Tibial nerve (tissue), 4 donors: ENCODE results near the gene ERCC3. TPM values are rescaled to one million over a fixed set of nuclear protein-coding genes. Genes with fewer than 3 reads are reported as not detected.

Experiments
- DNase-seq, 2 donors: peaks; one replicate each; pipeline ENCODE4 v3.0.0-alpha.2; 2019; ENCODE audit warnings: low spot score in 2 of 2
- H3K27ac ChIP-seq, 4 donors: fragments of 200-600 bp; sonication (generic) in 3 of 4; one replicate each; pipeline ENCODE4 v1.5.1; 2017 to 2019; ENCODE audit warnings: mild to moderate bottlenecking in 1 of 4
- H3K27me3 ChIP-seq, 2 donors: fragments of 200-600 bp; sonication (generic) in 1 of 2; one replicate each; pipeline versions ENCODE4 v1.5.1 to v1.6.0; 2017 to 2019
- H3K36me3 ChIP-seq, 3 donors: fragments of 200-600 bp; sonication (generic); one replicate each; pipeline ENCODE4 v1.5.1; 2018 to 2019
- H3K4me1 ChIP-seq, 4 donors: fragments of 200-600 bp; sonication (generic) in 3 of 4; one replicate each; pipeline ENCODE4 v1.5.1; 2017 to 2019
- H3K4me3 ChIP-seq, 4 donors: fragments of 200-600 bp; sonication (generic) in 3 of 4; one replicate each; pipeline ENCODE4 v1.5.1; 2017 to 2019; ENCODE audit warnings: mild to moderate bottlenecking in 1 of 4, moderate library complexity in 1 of 4
- H3K9me3 ChIP-seq, 4 donors: fragments of 200-600 bp; sonication (generic) in 3 of 4; one replicate each; pipeline ENCODE4 v1.5.1; 2017 to 2019
- CTCF ChIP-seq, 5 experiments: fragments of 200-600 bp in 3 of 5; fragments of 450-650 bp in 2 of 5; sonication (generic) in 3 of 5; IDR thresholded peaks; one replicate each; pipeline ENCODE4 v1.5.1; 2016 to 2019; ENCODE audit warnings: antibody characterized with exemption in 5 of 5, mild to moderate bottlenecking in 3 of 5, moderate library complexity in 2 of 5
- EP300 ChIP-seq, 2 donors: sonication (generic); formaldehyde crosslinking; IDR thresholded peaks; one replicate each; pipeline ENCODE4 v1.6.1; 2017; ENCODE audit warnings: antibody characterized with exemption in 2 of 2, mild to moderate bottlenecking in 1 of 2
- POLR2A ChIP-seq, 2 donors: fragments of 450-650 bp; IDR thresholded peaks; one replicate each; pipeline ENCODE4 v1.6.1; 2017; ENCODE audit warnings: antibody characterized with exemption in 2 of 2, mild to moderate bottlenecking in 2 of 2, moderate library complexity in 2 of 2
- WGBS, 2 donors: methylation state at CpG; one replicate each; pipeline ENCODE4 v1.1.5; 2018; 5-methylcytosine and 5-hydroxymethylcytosine counted together
- total RNA-seq, 4 donors: library from RNA; depleted of rRNA; stranded (reverse); fragments of >200 nt; gene quantifications; one replicate each; pipeline ENCODE4 v1.1.0, GENCODE V29; 2016

The ERCC3 gene
- total RNA-seq, 4 donors from 2014 or later, result 52.2 to 70.0 (median 68.1) TPM

- H3K4me1 ChIP-seq, result no peaks in the 10 kb centered on the region
- H3K27me3 ChIP-seq, result no peaks in the 10 kb centered on the region
- peaks cover 0 to 71% (median 7%) of the 10 kb centered on the region in 3 donors for H3K36me3 ChIP-seq
- TF ChIP-seq POLR2A (IDR thresholded peaks at IDR 0.05) (no peak), CTCF (IDR thresholded peaks at IDR 0.05) (no peak), EP300 (IDR thresholded peaks at IDR 0.05) (no peak)
- no peak overlapping the region for H3K4me3 ChIP-seq
- H3K27ac ChIP-seq, result no peak overlapping the region
- DNase-seq, result no peak
- no peaks in the 10 kb centered on the region for H3K9me3 ChIP-seq
- WGBS, 2 donors, result 87 to 88% methylated on average over 2 of the region's 2 CpGs
Observed at GRCh38 chr2:127326289-127326945, 32.5 kb upstream of the ERCC3 start.

GRCh38 chr2:127324635-127325034 is 30.7 kb upstream of the ERCC3 start:
- H3K4me3 ChIP-seq, result no peak overlapping the region
- no peak for DNase-seq
- H3K9me3 ChIP-seq, result peaks cover 0 to 8% (median 0%) of the 10 kb centered on the region in 4 donors
- no peaks in the 10 kb centered on the region for H3K4me1 ChIP-seq
- H3K36me3 ChIP-seq, result peaks cover 0 to 79% (median 9%) of the 10 kb centered on the region in 3 donors
- 52 to 53% methylated on average over 3 of the region's 3 CpGs for WGBS, 2 donors
- TF ChIP-seq POLR2A (IDR thresholded peaks at IDR 0.05) (no peak), CTCF (IDR thresholded peaks at IDR 0.05) (peak; percentile 39 to 73 (median 52))
- H3K27ac ChIP-seq, result no peak overlapping the region
- H3K27me3 ChIP-seq, result no peaks in the 10 kb centered on the region

- H3K27me3 ChIP-seq, result no peaks in the 10 kb centered on the region
- H3K27ac ChIP-seq, result no peak overlapping the region
- H3K9me3 ChIP-seq, result peaks cover 0 to 8% (median 0%) of the 10 kb centered on the region in 4 donors
- no peak for DNase-seq
- no peak for TF ChIP-seq EP300 (IDR thresholded peaks at IDR 0.05)
- TF ChIP-seq CTCF (IDR thresholded peaks at IDR 0.05), result no peak
- TF ChIP-seq POLR2A (IDR thresholded peaks at IDR 0.05), result no peak
- peaks cover 0 to 80% (median 9%) of the 10 kb centered on the region in 3 donors for H3K36me3 ChIP-seq
- no peak overlapping the region for H3K4me3 ChIP-seq
- H3K4me1 ChIP-seq, result no peaks in the 10 kb centered on the region
Observed at GRCh38 chr2:127321303-127321702, 27.4 kb upstream of the ERCC3 start.

GRCh38 chr2:127320586-127321275 is 26.8 kb upstream of the ERCC3 start:
- Histone ChIP-seq H3K27me3 (no peaks in the 10 kb centered on the region), H3K9me3 (peaks cover 0 to 8% (median 0%) of the 10 kb centered on the region in 4 donors), H3K4me1 (no peaks in the 10 kb centered on the region), H3K4me3 (no peak overlapping the region), H3K27ac (no peak overlapping the region), H3K36me3 (peaks cover 0 to 85% (median 13%) of the 10 kb centered on the region in 3 donors)
- TF ChIP-seq CTCF (IDR thresholded peaks at IDR 0.05), result no peak
- no peak for TF ChIP-seq EP300 (IDR thresholded peaks at IDR 0.05)
- no peak for TF ChIP-seq POLR2A (IDR thresholded peaks at IDR 0.05)
- DNase-seq, result no peak
- 98 to 100% methylated on average over 1 of the region's 1 CpG for WGBS, 2 donors

- H3K4me3 ChIP-seq, result no peak overlapping the region
- 96 to 98% methylated on average over 1 of the region's 1 CpG for WGBS, 2 donors
- no peaks in the 10 kb centered on the region for H3K4me1 ChIP-seq
- H3K27me3 ChIP-seq, result no peaks in the 10 kb centered on the region
- H3K9me3 ChIP-seq, result peaks cover 0 to 8% (median 0%) of the 10 kb centered on the region in 4 donors
- H3K27ac ChIP-seq, result no peak overlapping the region
- peaks cover 0 to 85% (median 13%) of the 10 kb centered on the region in 3 donors for H3K36me3 ChIP-seq
- TF ChIP-seq CTCF (IDR thresholded peaks at IDR 0.05), result no peak
- TF ChIP-seq EP300 (IDR thresholded peaks at IDR 0.05), result no peak
- TF ChIP-seq POLR2A (IDR thresholded peaks at IDR 0.05), result no peak
- no peak for DNase-seq
Observed at GRCh38 chr2:127320067-127320466, 26.1 kb upstream of the ERCC3 start.
